GM13976 (cell line): ENCODE results near the gene PRR14.

ENCODE experiments used
- DNase-seq: peaks from one replicate; pipeline ENCODE4 v3.0.0; 2012; ENCODE audit warnings: low spot score
- CTCF ChIP-seq: IDR thresholded peaks from 2 replicates; pipeline ENCODE4 v1.5.1; 2012; ENCODE audit warnings: borderline replicate concordance, mild to moderate bottlenecking; ENCODE audit not compliant: insufficient read depth; ENCODE audit errors: extremely low read depth, missing control alignments, control extremely low read depth
- in situ Hi-C: fragments of 300-500 bp; cut with MboI; formaldehyde crosslinking; loops from one replicate; pipeline ENCODE4 v1.12.0; 2022; ENCODE audit warnings: low sequenced_read_pairs, mixed read lengths, inconsistent platforms; ENCODE audit not compliant: unreplicated experiment

PRR14 gene

GRCh38 chr16:30664616-30665109 is 13.9 kb downstream of the PRR14 start:
- no peak for DNase-seq
- in situ Hi-C loops, result no loop called here
- no peak for TF ChIP-seq CTCF

- TF ChIP-seq CTCF, result no peak
- in situ Hi-C loops, result no loop called here
- no peak for DNase-seq
These were observed 14.5 kb downstream of the PRR14 start for GRCh38 chr16:30665155-30665829.

- in situ Hi-C loops, result no loop called here
- no peak for DNase-seq
- TF ChIP-seq CTCF, result no peak
These were observed 15.1 kb downstream of the PRR14 start for GRCh38 chr16:30665830-30666190.

GRCh38 chr16:30666681-30667080 is 15.9 kb downstream of the PRR14 start:
- no peak for TF ChIP-seq CTCF

GRCh38 chr16:30667361-30667905 is 16.7 kb downstream of the PRR14 start:
- no peak for DNase-seq
- TF ChIP-seq CTCF, result no peak
- in situ Hi-C loops, result no loop called here

More at GRCh38 chr16:30666681-30667080, 15.9 kb downstream of the PRR14 start:
- in situ Hi-C loops, result no loop called here
- DNase-seq, result no peak

GRCh38 chr16:30668393-30668792 is 17.6 kb downstream of the PRR14 start:
- DNase-seq, result no peak
- TF ChIP-seq CTCF, result no peak
- in situ Hi-C loops, result no loop called here
